NB4 (cell line): Measurements from ENCODE around the gene CSTA.

ENCODE experiments used
- DNase-seq: peaks from one replicate; pipeline ENCODE4 v3.0.0; 2010; ENCODE audit warnings: low read depth
- H3K4me3 ChIP-seq: one replicate; pipeline ENCODE4 v1.5.1; 2011; ENCODE audit warnings: mild to moderate bottlenecking, low read depth, low read length, moderate library complexity
- CTCF ChIP-seq: IDR thresholded peaks from one replicate; pipeline ENCODE4 v1.5.1; 2012; ENCODE audit warnings: low read depth, low read length
- MAX ChIP-seq: IDR thresholded peaks from 2 replicates; pipeline ENCODE4 v1.6.1; 2011; ENCODE audit warnings: low read depth, low read length
- MYC ChIP-seq: IDR thresholded peaks from 2 replicates; pipeline ENCODE4 v1.6.1; 2011; ENCODE audit warnings: low read depth, low read length
- POLR2A ChIP-seq: IDR thresholded peaks from 2 replicates; pipeline ENCODE4 v1.6.1; 2011; ENCODE audit warnings: mild to moderate bottlenecking; ENCODE audit not compliant: insufficient read length; ENCODE audit errors: extremely low read depth

Gene CSTA

GRCh38 chr3:122387709-122388108, 62.7 kb downstream of the CSTA start:
- DNase-seq: no peak
- no peak for TF ChIP-seq MAX
- no peak for TF ChIP-seq POLR2A
- TF ChIP-seq MYC: no peak
- no peak for TF ChIP-seq CTCF
- no peak overlapping the region for H3K4me3 ChIP-seq

GRCh38 chr3:122389197-122389596, 64.1 kb downstream of the CSTA start:
- H3K4me3 ChIP-seq: no peak overlapping the region
- no peak for DNase-seq
- TF ChIP-seq POLR2A (no peak), CTCF (no peak), MAX (no peak), MYC (no peak)

- DNase-seq: no peak
- TF ChIP-seq POLR2A (no peak), MYC (no peak), MAX (no peak), CTCF (no peak)
- no peak overlapping the region for H3K4me3 ChIP-seq
Observed at GRCh38 chr3:122389892-122390291, 64.8 kb downstream of the CSTA start.

GRCh38 chr3:122390665-122391064, 65.6 kb downstream of the CSTA start:
- no peak for TF ChIP-seq MAX
- TF ChIP-seq CTCF: no peak
- TF ChIP-seq MYC: no peak
- TF ChIP-seq POLR2A: no peak
- no peak for DNase-seq
- H3K4me3 ChIP-seq: no peak overlapping the region
